MM.1S (cell line): ENCODE measurements around the gene SETD2.

Source experiments
- CTCF ChIP-seq: fragments of 300-600 bp; sonication (generic); IDR thresholded peaks from 2 replicates; pipeline ENCODE4 v1.5.1; 2016; ENCODE audit warnings: antibody characterized with exemption, low read length, mixed read lengths
- EZH2 ChIP-seq: fragments of 300-600 bp; sonication (generic); optimal IDR thresholded peaks from 2 replicates; pipeline ENCODE3; 2017; ENCODE audit warnings: low read depth, mild to moderate bottlenecking, antibody characterized with exemption, low read length, mixed read lengths
- EZH2phosphoT487 ChIP-seq: fragments of 300-600 bp; sonication (generic); IDR thresholded peaks from 2 replicates; pipeline ENCODE4 v1.6.1; 2018; ENCODE audit warnings: antibody characterized with exemption, low read length

GRCh38 chr3:47005212-47006144 is 158.4 kb downstream of the SETD2 start:
- no peak for TF ChIP-seq CTCF
- no peak for TF ChIP-seq EZH2phosphoT487
- no peak for TF ChIP-seq EZH2
